Parathyroid adenoma (tissue), 2 donors: ENCODE results near the gene SLC26A3.

Source experiments
- H2AFZ ChIP-seq: fragments of 300-600 bp; sonication (generic); one replicate; pipeline ENCODE4 v1.7.0; 2017; ENCODE audit warnings: antibody characterized with exemption, mild to moderate bottlenecking
- H3K27ac ChIP-seq: fragments of 300-600 bp; sonication (generic); one replicate; pipeline ENCODE4 v1.7.0; 2017
- H3K27me3 ChIP-seq: fragments of 300-600 bp; sonication (generic); one replicate; pipeline ENCODE4 v1.7.0; 2017; ENCODE audit warnings: low read length; ENCODE audit not compliant: control insufficient read depth, insufficient read depth
- H3K36me3 ChIP-seq: fragments of 300-600 bp; sonication (generic); one replicate; pipeline ENCODE4 v1.7.0; 2017; ENCODE audit warnings: low read length; ENCODE audit not compliant: control insufficient read depth, insufficient read depth
- H3K4me1 ChIP-seq: fragments of 300-600 bp; sonication (generic); one replicate; pipeline ENCODE4 v1.7.0; 2017; ENCODE audit warnings: control low read depth
- H3K4me2 ChIP-seq: fragments of 300-600 bp; sonication (generic); one replicate; pipeline ENCODE4 v1.7.0; 2017; ENCODE audit warnings: low read length
- H3K4me3 ChIP-seq: fragments of 300-600 bp; sonication (generic); one replicate; pipeline ENCODE4 v1.7.0; 2017; ENCODE audit warnings: low read depth, low read length
- H3K79me2 ChIP-seq: fragments of 300-600 bp; sonication (generic); one replicate; pipeline ENCODE4 v1.7.0; 2017; ENCODE audit warnings: control low read depth
- H3K9ac ChIP-seq: fragments of 300-600 bp; sonication (generic); one replicate; pipeline ENCODE4 v1.7.0; 2017; ENCODE audit warnings: mild to moderate bottlenecking
- H3K9me3 ChIP-seq: fragments of 300-600 bp; sonication (generic); one replicate; pipeline ENCODE4 v1.7.0; 2017; ENCODE audit warnings: low read length; ENCODE audit not compliant: control insufficient read depth
- CTCF ChIP-seq: fragments of 300-600 bp; sonication (generic); IDR thresholded peaks from one replicate; pipeline ENCODE4 v1.7.0; 2017; ENCODE audit warnings: antibody characterized with exemption, mild to moderate bottlenecking
- donor health status: primary hyperparathyroidism.

The SLC26A3 gene

GRCh38 chr7:107718456-107719193 is 84.4 kb downstream of the SLC26A3 start:
- H3K27me3 ChIP-seq = no peaks in the 10 kb centered on the region
- H3K9me3 ChIP-seq = no peaks in the 10 kb centered on the region
- no peak overlapping the region for H3K27ac ChIP-seq
- no peak overlapping the region for H3K4me2 ChIP-seq
- no peak overlapping the region for H3K9ac ChIP-seq
- TF ChIP-seq CTCF = no peak
- H3K36me3 ChIP-seq = no peaks in the 10 kb centered on the region
- H3K4me3 ChIP-seq = no peak overlapping the region
- peaks cover 8% of the 10 kb centered on the region for H3K4me1 ChIP-seq
- H2AFZ ChIP-seq = no peak overlapping the region
- H3K79me2 ChIP-seq = no peaks in the 10 kb centered on the region

GRCh38 chr7:107715531-107715930 is 87.5 kb downstream of the SLC26A3 start:
- peak overlapping the region; percentile 18 for H2AFZ ChIP-seq
- TF ChIP-seq CTCF = no peak
- H3K79me2 ChIP-seq = no peaks in the 10 kb centered on the region
- peaks cover 7% of the 10 kb centered on the region for H3K4me1 ChIP-seq
- H3K4me3 ChIP-seq = no peak overlapping the region
- no peaks in the 10 kb centered on the region for H3K36me3 ChIP-seq
- H3K9ac ChIP-seq = no peak overlapping the region
- H3K4me2 ChIP-seq = no peak overlapping the region
- no peaks in the 10 kb centered on the region for H3K9me3 ChIP-seq
- no peaks in the 10 kb centered on the region for H3K27me3 ChIP-seq
- H3K27ac ChIP-seq = no peak overlapping the region
